ENCODE measurements around the gene CDH3. TPM values are rescaled to one million over a fixed set of nuclear protein-coding genes. Genes with fewer than 3 reads are reported as not detected.
"Not testable (repeated sequence)": the region's sequence is repeated elsewhere in the genome, so short reads cannot be mapped to it uniquely, and the experiment has no call there.

Gene CDH3
- total and polyA plus RNA-seq, 2 donors (not counting 1 experiment from before 2014, with no cell fraction given): 0.14 TPM; not detected in 1

- Histone ChIP-seq H3K36me3 (ENCODE audit: control insufficient read depth, insufficient read depth, low read length) (no peaks in the 10 kb centered on the region), H3K4me2 (ENCODE audit: extremely low read depth, insufficient read depth, low read length) (no peak overlapping the region), H2AFZ (ENCODE audit: low read length) (no peak overlapping the region), H3K4me3 (replicated peaks in 1 of 4; ENCODE audit: control extremely low read depth in 1 of 4, insufficient read depth in 1 of 4, low read depth in 3 of 4, low read length in 4 of 4) (no peak overlapping the region), H3K27me3 (ENCODE audit: control insufficient read depth, insufficient read depth, low read length) (no peaks in the 10 kb centered on the region), H4K20me1 (ENCODE audit: control insufficient read depth, extremely low read depth, insufficient read depth, low read length) (no peaks in the 10 kb centered on the region), H3K27ac (ENCODE audit: insufficient read depth, low read length) (no peak overlapping the region), H3K79me2 (ENCODE audit: control insufficient read depth, insufficient read depth, low read length) (no peaks in the 10 kb centered on the region), H3K4me1 (ENCODE audit: control insufficient read depth, extremely low read depth, insufficient read depth, low read length) (no peaks in the 10 kb centered on the region), H3K9me3 (ENCODE audit: control insufficient read depth, insufficient read depth, low read depth, low read length) (no peaks in the 10 kb centered on the region), H3K9ac (ENCODE audit: insufficient read depth, low read length) (no peak overlapping the region)
- no peak for DNase-seq (ENCODE audit: low read depth in 2 of 2)
- TF ChIP-seq EZH2 (IDR thresholded peaks at IDR 0.05; ENCODE audit: low read length, missing control alignments) (no peak), CTCF (conservative IDR thresholded peaks at IDR 0.05 in 1 of 2, IDR thresholded peaks at IDR 0.05 in 1 of 2; ENCODE audit: low read depth in 1 of 2, low read length in 2 of 2) (no peak)
Measured at GRCh38 chr16:68713361-68713760, 68.3 kb downstream of the CDH3 start.

- no peaks in the 10 kb centered on the region for H3K4me1 ChIP-seq (ENCODE audit: control insufficient read depth, extremely low read depth, insufficient read depth, low read length)
- no peak overlapping the region for H3K4me2 ChIP-seq (ENCODE audit: extremely low read depth, insufficient read depth, low read length)
- H3K9ac ChIP-seq (ENCODE audit: insufficient read depth, low read length): no peak overlapping the region
- no peak overlapping the region for H3K27ac ChIP-seq (ENCODE audit: insufficient read depth, low read length)
- TF ChIP-seq EZH2 (IDR thresholded peaks at IDR 0.05; ENCODE audit: low read length, missing control alignments) (no peak), CTCF (conservative IDR thresholded peaks at IDR 0.05 in 1 of 2, IDR thresholded peaks at IDR 0.05 in 1 of 2; ENCODE audit: low read depth in 1 of 2, low read length in 2 of 2) (no peak)
- no peak overlapping the region for H3K4me3 ChIP-seq (replicated peaks in 1 of 4; ENCODE audit: control extremely low read depth in 1 of 4, insufficient read depth in 1 of 4, low read depth in 3 of 4, low read length in 4 of 4)
- H3K27me3 ChIP-seq (ENCODE audit: control insufficient read depth, insufficient read depth, low read length): no peaks in the 10 kb centered on the region
- H3K79me2 ChIP-seq (ENCODE audit: control insufficient read depth, insufficient read depth, low read length): no peaks in the 10 kb centered on the region
- H4K20me1 ChIP-seq (ENCODE audit: control insufficient read depth, extremely low read depth, insufficient read depth, low read length): no peaks in the 10 kb centered on the region
- no peaks in the 10 kb centered on the region for H3K36me3 ChIP-seq (ENCODE audit: control insufficient read depth, insufficient read depth, low read length)
- H3K9me3 ChIP-seq (ENCODE audit: control insufficient read depth, insufficient read depth, low read depth, low read length): no peaks in the 10 kb centered on the region
- no peak for DNase-seq (ENCODE audit: low read depth in 2 of 2)
- no peak overlapping the region for H2AFZ ChIP-seq (ENCODE audit: low read length)
Measured at GRCh38 chr16:68715471-68715870, 70.4 kb downstream of the CDH3 start.

- not testable (repeated sequence) for DNase-seq (ENCODE audit: low read depth in 2 of 2); H3K9me3 ChIP-seq (ENCODE audit: control insufficient read depth, insufficient read depth, low read depth, low read length); H4K20me1 ChIP-seq (ENCODE audit: control insufficient read depth, extremely low read depth, insufficient read depth, low read length); H2AFZ ChIP-seq (ENCODE audit: low read length); H3K9ac ChIP-seq (ENCODE audit: insufficient read depth, low read length); H3K4me1 ChIP-seq (ENCODE audit: control insufficient read depth, extremely low read depth, insufficient read depth, low read length); H3K36me3 ChIP-seq (ENCODE audit: control insufficient read depth, insufficient read depth, low read length); H3K4me3 ChIP-seq (replicated peaks in 1 of 4; ENCODE audit: control extremely low read depth in 1 of 4, insufficient read depth in 1 of 4, low read depth in 3 of 4, low read length in 4 of 4); H3K27me3 ChIP-seq (ENCODE audit: control insufficient read depth, insufficient read depth, low read length); H3K4me2 ChIP-seq (ENCODE audit: extremely low read depth, insufficient read depth, low read length); H3K27ac ChIP-seq (ENCODE audit: insufficient read depth, low read length); H3K79me2 ChIP-seq (ENCODE audit: control insufficient read depth, insufficient read depth, low read length)
Measured at GRCh38 chr16:68716516-68716915, 71.4 kb downstream of the CDH3 start.
